ENCODE results near the gene PGAP2.

GRCh38 chr11:3775736-3776406, 32.5 kb upstream of the PGAP2 start:
- TF ChIP-seq CTCF (conservative IDR thresholded peaks at IDR 0.05) (no peak), EZH2 (IDR thresholded peaks at IDR 0.05; ENCODE audit: low read depth) (no peak)

Data from PC-9 (cell line).